GM12872 (cell line): ENCODE measurements around the gene MARCO.

Experiments used
- TF ChIP-seq, protein P1 (sequence below): IDR thresholded peaks from 3 replicates; pipeline ENCODE4 v1.5.1; 2011; ENCODE audit warnings: low read depth, mild to moderate bottlenecking, low read length, moderate library complexity; ENCODE audit not compliant: insufficient read depth

The MARCO gene

DNA sequence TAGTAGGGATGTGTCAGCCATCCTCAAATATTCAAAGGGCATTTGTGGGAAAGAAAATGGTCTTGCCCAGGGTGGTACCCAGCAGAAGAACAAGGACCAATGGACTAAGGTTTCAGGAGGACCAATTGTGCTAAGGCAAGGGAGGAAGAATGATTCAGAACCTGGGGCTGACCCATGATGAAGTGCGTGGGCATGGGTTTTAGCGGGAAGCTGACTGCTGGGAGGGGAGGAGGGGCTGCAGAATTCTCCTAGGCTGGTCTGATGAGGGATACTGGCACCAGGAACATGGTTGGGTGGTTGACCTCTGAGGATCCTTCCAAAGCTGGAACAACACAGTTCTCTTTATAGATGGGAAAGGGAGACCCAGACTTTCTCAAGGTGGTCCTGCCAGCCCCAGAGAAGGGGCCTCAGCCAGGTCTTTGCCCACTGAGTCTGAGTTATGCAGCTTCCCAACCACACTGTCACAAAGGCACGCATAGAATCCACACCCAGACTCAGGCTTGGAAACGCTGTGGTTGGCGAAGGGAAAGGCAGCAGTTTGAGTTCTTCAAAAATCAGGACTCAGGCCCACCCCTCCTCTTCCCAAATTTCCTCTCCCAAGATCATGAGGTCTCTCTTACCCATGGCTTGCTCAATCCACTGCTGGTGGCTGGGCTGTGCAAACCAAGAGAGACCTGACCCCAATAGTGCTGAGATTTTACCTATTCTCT lies 37.3 kb downstream of the MARCO start:
- TF ChIP-seq, protein P1, sequence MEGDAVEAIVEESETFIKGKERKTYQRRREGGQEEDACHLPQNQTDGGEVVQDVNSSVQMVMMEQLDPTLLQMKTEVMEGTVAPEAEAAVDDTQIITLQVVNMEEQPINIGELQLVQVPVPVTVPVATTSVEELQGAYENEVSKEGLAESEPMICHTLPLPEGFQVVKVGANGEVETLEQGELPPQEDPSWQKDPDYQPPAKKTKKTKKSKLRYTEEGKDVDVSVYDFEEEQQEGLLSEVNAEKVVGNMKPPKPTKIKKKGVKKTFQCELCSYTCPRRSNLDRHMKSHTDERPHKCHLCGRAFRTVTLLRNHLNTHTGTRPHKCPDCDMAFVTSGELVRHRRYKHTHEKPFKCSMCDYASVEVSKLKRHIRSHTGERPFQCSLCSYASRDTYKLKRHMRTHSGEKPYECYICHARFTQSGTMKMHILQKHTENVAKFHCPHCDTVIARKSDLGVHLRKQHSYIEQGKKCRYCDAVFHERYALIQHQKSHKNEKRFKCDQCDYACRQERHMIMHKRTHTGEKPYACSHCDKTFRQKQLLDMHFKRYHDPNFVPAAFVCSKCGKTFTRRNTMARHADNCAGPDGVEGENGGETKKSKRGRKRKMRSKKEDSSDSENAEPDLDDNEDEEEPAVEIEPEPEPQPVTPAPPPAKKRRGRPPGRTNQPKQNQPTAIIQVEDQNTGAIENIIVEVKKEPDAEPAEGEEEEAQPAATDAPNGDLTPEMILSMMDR: no peak

DNA sequence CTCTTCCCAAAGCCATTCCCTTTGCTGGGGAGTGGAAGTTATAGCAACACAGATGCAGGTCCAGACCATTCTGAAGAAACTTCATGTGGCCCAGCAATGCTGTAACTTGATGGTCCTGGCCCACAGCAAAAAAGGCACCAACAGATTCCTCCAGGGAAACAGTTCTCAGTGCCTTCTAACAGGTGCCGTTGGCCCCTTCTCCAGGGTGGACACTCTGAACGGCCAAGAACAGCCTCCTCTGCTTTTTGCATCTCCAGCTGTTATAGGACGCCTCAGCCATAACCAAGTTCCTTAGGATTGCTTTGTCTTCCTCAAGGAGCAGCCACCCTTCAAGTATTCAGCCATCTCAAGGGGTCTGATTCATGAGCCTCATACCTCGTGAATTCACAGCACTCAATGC lies 38.0 kb downstream of the MARCO start:
- TF ChIP-seq, protein P1: no peak

DNA sequence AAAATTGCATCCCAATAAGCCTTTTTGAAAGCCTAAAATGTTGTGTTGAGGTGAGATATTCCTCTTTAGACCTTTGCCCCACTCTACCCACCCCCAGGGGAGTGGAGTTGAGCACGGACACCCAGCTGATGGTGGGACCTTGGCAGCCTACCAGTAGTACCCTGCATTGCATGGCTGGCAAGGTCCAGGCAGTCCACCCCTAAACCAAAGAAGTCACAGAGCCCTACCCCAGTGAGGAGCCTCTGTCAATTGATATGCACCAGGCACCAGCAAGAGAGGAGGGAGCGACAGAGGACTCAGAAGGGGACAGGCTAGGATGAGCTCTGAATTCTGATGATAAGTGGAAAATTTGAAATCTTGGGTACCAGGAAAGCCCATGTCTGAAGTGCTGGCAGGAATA lies 38.6 kb downstream of the MARCO start:
- TF ChIP-seq, protein P1: no peak

DNA sequence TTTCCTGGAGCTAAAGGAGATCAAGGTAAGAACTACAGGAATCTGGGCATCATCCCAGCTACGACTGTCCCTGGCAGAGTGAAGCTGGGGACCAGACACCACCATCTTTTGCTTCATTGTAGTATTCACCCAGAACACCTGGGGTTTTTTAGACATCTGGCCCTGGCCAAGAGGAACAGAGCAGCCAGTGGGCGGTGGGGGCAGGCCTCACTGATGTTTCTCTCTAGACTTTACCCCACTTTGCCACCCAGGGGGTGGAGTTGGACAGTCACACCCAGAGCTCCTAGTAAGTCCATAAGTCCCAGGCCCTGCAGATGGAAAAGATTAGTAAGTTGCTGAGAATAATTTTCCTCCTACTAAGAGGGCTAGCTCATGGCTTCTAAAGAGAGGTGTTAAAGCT lies 39.6 kb downstream of the MARCO start:
- TF ChIP-seq, protein P1: no peak

DNA sequence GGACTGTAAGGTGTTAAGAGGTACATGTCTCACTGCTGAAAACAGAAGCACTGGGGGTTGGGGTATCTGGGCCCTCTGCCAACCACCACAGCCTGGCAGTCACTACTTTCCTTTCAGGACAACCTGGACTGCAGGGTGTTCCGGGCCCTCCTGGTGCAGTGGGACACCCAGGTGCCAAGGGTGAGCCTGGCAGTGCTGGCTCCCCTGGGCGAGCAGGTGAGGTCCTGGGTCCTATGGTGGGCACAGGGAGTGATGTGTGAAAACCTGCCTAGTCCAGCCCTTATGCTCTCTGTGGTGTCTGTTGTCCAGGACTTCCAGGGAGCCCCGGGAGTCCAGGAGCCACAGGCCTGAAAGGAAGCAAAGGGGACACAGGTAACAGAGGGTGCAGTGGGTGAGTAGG lies 40.0 kb downstream of the MARCO start:
- TF ChIP-seq, protein P1: no peak

DNA sequence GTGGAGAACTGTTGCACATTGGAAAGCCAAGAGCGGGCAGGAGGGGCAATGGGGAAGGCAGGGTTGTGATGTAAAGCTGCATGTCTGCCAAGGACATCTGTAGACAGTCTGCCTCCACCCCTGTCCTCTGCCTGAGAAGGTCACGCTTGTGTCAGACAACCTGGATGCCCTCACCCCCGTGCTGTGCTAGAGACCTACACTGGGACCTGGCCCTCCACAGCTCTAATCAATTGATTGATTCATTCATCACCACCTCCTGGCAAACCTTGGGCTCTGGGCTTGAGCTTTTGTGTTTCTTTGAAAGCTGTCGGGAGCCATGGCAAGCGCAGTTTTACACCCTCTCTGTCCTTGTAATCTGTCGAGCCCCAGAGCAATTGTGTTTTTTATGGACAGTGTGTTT lies 41.1 kb downstream of the MARCO start:
- TF ChIP-seq, protein P1: no peak

DNA sequence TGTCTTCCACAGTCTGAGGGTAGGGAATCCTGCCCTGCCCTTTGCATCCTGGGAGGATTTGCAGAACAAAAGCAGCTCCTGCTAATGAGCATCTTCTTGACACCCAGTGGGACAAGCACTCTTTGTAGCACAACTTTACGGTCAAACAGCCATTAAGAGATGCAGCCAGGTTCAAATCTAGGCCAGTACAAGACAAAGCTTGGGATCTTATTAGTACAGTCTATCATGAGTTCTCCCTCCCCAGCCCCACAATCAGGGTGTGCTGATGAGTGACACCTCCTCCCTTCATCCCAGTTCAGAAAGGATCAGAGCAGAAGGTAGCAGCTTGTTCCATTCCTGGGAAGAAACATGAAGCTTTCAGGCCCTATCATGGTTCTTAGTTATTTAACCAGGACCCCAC lies 41.9 kb downstream of the MARCO start:
- TF ChIP-seq, protein P1: no peak

DNA sequence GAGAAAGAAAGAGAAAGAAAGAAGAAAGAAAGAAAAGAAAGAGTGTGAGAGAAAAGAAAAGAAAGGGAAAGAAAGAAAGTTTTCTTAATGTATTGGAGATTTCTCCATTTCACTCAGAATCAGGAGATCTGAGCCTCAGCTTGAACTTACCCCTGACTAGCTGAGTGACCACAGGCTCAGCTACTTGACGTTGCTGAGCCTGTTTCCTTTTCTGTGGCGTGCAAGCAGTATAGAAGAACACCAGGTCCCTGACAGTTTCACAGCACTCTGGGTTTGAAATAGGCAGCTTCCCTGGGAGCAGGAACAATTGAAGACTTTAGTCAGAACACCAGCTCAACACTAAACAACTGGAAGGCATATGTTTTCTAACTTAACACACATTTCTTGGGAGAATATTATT lies 44.7 kb downstream of the MARCO start:
- TF ChIP-seq, protein P1: no peak
